ENCODE data around the gene GLS2.
"Not testable (repeated sequence)": the region's sequence is repeated elsewhere in the genome, so short reads cannot be mapped to it uniquely, and the experiment has no call there.

The GLS2 gene

DNA sequence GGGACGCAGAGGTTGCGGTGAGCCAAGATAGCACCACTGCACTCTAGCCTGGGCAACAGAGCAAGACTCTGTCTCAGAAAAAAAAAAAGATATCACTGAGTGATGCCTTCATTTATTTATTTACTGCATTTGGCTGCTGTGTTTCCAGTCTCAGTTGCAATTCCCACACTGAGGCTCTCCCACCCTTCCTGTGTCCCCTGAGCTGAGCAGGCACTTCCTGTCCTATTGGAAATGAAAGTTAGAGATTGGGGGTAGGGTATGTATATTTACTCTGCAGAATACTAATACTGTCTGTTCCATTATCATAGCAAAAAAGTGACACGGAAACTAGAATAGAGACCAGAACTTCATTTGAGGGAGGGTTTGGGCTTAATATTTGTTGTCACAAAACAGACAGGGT lies 32.1 kb upstream of the GLS2 start:
- Histone ChIP-seq H3K27ac (ENCODE audit: low read depth, low read length) (no peak overlapping the region), H4K20me1 (ENCODE audit: low read depth, low read length) (no peaks in the 10 kb centered on the region), H3K4me2 (ENCODE audit: low read depth, low read length, poor library complexity, severe bottlenecking) (no peak overlapping the region), H3F3A (ENCODE audit: insufficient read depth) (no peaks in the 10 kb centered on the region), H3K36me3 (ENCODE audit: low read length) (no peaks in the 10 kb centered on the region), H3K4me3 (ENCODE audit: insufficient read depth, low read length, poor library complexity, severe bottlenecking) (no peak overlapping the region), H3K9ac (ENCODE audit: low read length) (no peak overlapping the region), H3K27me3 (ENCODE audit: low read length) (no peaks in the 10 kb centered on the region), H3K9me2 (replicated peaks; ENCODE audit: insufficient read depth, low read length) (no peaks in the 10 kb centered on the region), H3K9me3 (ENCODE audit: insufficient read depth, low read length) (no peaks in the 10 kb centered on the region), H3K79me2 (ENCODE audit: insufficient read depth, low read length) (no peaks in the 10 kb centered on the region), H2AFZ (ENCODE audit: low read depth, low read length, severe bottlenecking) (no peak overlapping the region)
- no peak for TF ChIP-seq EZH2phosphoT487 (conservative IDR thresholded peaks at IDR 0.05; ENCODE audit: low read length)

DNA sequence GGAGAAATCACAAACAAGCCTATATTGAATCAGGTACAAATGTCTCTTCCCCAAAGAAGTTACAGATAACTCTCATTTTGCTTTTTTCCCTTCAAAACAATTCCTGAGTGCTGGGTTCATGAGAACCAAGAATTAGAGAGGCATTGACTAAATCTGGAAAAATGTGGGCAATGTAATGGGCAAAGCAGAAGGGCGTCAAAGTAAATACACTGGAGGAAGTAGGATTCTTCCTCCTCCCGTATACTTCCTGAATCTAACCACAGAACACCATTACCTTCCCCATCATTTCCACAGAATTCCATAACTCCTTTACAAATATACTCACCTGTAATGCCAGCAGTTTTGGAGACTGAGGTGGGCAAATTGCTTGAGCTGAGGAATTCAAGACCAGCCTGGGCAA lies 30.6 kb upstream of the GLS2 start:
- Histone ChIP-seq H3K9me2 (replicated peaks; ENCODE audit: insufficient read depth, low read length) (no peaks in the 10 kb centered on the region), H3F3A (ENCODE audit: insufficient read depth) (no peaks in the 10 kb centered on the region), H3K27me3 (ENCODE audit: low read length) (no peaks in the 10 kb centered on the region), H3K79me2 (ENCODE audit: insufficient read depth, low read length) (no peaks in the 10 kb centered on the region), H4K20me1 (ENCODE audit: low read depth, low read length) (no peaks in the 10 kb centered on the region), H3K9me3 (ENCODE audit: insufficient read depth, low read length) (no peaks in the 10 kb centered on the region), H3K9ac (ENCODE audit: low read length) (no peak overlapping the region), H3K27ac (ENCODE audit: low read depth, low read length) (no peak overlapping the region), H2AFZ (ENCODE audit: low read depth, low read length, severe bottlenecking) (no peak overlapping the region), H3K36me3 (ENCODE audit: low read length) (no peaks in the 10 kb centered on the region), H3K4me2 (ENCODE audit: low read depth, low read length, poor library complexity, severe bottlenecking) (no peak overlapping the region), H3K4me3 (ENCODE audit: insufficient read depth, low read length, poor library complexity, severe bottlenecking) (no peak overlapping the region)
- TF ChIP-seq, protein P1, sequence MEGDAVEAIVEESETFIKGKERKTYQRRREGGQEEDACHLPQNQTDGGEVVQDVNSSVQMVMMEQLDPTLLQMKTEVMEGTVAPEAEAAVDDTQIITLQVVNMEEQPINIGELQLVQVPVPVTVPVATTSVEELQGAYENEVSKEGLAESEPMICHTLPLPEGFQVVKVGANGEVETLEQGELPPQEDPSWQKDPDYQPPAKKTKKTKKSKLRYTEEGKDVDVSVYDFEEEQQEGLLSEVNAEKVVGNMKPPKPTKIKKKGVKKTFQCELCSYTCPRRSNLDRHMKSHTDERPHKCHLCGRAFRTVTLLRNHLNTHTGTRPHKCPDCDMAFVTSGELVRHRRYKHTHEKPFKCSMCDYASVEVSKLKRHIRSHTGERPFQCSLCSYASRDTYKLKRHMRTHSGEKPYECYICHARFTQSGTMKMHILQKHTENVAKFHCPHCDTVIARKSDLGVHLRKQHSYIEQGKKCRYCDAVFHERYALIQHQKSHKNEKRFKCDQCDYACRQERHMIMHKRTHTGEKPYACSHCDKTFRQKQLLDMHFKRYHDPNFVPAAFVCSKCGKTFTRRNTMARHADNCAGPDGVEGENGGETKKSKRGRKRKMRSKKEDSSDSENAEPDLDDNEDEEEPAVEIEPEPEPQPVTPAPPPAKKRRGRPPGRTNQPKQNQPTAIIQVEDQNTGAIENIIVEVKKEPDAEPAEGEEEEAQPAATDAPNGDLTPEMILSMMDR (IDR thresholded peaks at IDR 0.05; ENCODE audit: insufficient read depth, low read length, poor library complexity, severe bottlenecking): no peak
- no peak for TF ChIP-seq EZH2phosphoT487 (conservative IDR thresholded peaks at IDR 0.05; ENCODE audit: low read length)

DNA sequence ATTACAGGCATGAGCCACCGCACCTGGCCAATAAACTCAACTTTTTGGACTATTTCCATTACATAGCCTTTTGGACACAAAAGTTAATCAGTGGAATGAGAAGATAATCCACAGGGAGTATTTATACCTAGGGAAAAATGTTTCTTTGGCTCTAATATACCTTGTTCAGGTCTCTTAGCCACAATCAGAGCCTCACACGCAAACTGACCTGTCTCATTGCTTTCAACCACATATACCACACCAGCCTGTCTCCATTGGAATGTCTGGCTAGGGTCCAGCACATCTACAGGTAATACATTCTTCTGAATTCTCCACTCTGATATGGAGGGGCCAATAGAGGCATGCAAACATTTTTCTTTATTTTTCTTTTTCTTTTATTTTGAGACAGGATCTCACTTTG lies 29.9 kb upstream of the GLS2 start:
- Histone ChIP-seq H3F3A (ENCODE audit: insufficient read depth) (no peaks in the 10 kb centered on the region), H3K4me3 (ENCODE audit: insufficient read depth, low read length, poor library complexity, severe bottlenecking) (no peak overlapping the region), H3K9ac (ENCODE audit: low read length) (no peak overlapping the region), H3K79me2 (ENCODE audit: insufficient read depth, low read length) (no peaks in the 10 kb centered on the region), H3K9me3 (ENCODE audit: insufficient read depth, low read length) (no peaks in the 10 kb centered on the region), H2AFZ (ENCODE audit: low read depth, low read length, severe bottlenecking) (no peak overlapping the region), H3K27ac (ENCODE audit: low read depth, low read length) (no peak overlapping the region), H3K4me2 (ENCODE audit: low read depth, low read length, poor library complexity, severe bottlenecking) (no peak overlapping the region), H3K9me2 (replicated peaks; ENCODE audit: insufficient read depth, low read length) (no peaks in the 10 kb centered on the region), H3K36me3 (ENCODE audit: low read length) (no peaks in the 10 kb centered on the region), H4K20me1 (ENCODE audit: low read depth, low read length) (no peaks in the 10 kb centered on the region), H3K27me3 (ENCODE audit: low read length) (no peaks in the 10 kb centered on the region)
- TF ChIP-seq, protein P1 (IDR thresholded peaks at IDR 0.05; ENCODE audit: insufficient read depth, low read length, poor library complexity, severe bottlenecking): no peak
- TF ChIP-seq EZH2phosphoT487 (conservative IDR thresholded peaks at IDR 0.05; ENCODE audit: low read length): no peak

DNA sequence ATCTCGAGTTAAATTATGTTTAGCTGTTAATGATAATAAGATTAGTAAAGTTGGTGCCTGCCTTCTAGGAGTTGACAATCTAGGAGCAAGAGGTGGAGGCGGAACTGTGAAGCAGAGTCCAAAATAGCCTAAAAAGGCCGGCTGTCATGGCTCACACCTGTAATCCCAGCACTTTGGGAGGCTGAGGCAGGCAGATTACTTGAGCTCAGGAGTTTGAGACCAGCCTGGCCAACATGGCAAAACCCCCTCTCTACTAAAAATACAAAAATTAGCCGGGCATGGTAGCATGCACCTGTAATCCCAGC lies 26.0 kb upstream of the GLS2 start:
- H3K9ac ChIP-seq (ENCODE audit: low read length); H3K4me3 ChIP-seq (ENCODE audit: insufficient read depth, low read length, poor library complexity, severe bottlenecking); H3K36me3 ChIP-seq (ENCODE audit: low read length); H3K4me2 ChIP-seq (ENCODE audit: low read depth, low read length, poor library complexity, severe bottlenecking); H3K9me3 ChIP-seq (ENCODE audit: insufficient read depth, low read length); H3K27me3 ChIP-seq (ENCODE audit: low read length); H4K20me1 ChIP-seq (ENCODE audit: low read depth, low read length); H3F3A ChIP-seq (ENCODE audit: insufficient read depth); H3K79me2 ChIP-seq (ENCODE audit: insufficient read depth, low read length); H3K9me2 ChIP-seq (replicated peaks; ENCODE audit: insufficient read depth, low read length); H2AFZ ChIP-seq (ENCODE audit: low read depth, low read length, severe bottlenecking); H3K27ac ChIP-seq (ENCODE audit: low read depth, low read length): not testable (repeated sequence)
